Measurements from ENCODE around the gene IMPACT.

IMPACT gene

GRCh38 chr18:24479371-24479770 lies 52.9 kb downstream of the IMPACT start:
- DNase-seq (ENCODE audit: low read depth): no peak

GRCh38 chr18:24482821-24483220 lies 56.4 kb downstream of the IMPACT start:
- no peak for DNase-seq (ENCODE audit: low read depth)

DNA sequence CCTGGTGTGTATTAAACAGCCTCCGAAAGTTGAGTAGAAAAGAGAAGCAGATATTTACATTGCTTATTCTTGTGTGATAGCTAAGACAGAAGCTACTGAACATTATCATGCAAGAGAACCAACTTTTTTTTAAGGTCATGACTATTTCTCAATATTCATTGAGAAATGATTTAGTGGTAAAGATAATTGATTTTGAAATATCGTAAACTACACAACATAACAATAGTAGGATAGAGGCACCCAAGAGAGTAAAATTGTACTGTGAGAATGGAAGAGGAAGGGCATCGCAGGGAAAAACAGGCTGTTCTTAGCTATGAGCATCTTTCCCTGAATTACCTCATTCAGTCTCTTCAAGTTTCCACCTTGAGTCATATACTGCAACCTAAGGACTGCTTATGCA lies 59.2 kb downstream of the IMPACT start:
- no peak for DNase-seq (ENCODE audit: low read depth)

DNA sequence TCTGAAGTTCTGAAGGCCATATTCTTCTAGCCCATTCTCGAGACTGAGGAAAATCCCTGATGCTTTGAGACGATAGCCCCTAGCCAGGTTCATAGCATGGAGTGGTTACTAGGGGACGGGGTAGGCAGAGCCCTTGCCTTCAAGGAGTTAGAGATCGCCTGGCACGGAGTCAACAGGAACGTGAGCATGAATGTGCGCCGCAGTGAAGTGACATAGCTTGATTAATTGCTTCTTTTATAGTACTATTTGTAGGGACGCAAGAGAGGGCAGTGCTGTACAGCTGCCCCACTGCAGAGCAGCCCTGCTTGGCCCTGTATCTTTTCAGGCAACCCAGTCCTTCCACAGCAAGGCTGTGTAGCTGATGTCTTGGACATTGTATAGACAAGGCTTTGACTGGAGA lies 60.2 kb downstream of the IMPACT start:
- DNase-seq (ENCODE audit: low read depth): no peak

DNA sequence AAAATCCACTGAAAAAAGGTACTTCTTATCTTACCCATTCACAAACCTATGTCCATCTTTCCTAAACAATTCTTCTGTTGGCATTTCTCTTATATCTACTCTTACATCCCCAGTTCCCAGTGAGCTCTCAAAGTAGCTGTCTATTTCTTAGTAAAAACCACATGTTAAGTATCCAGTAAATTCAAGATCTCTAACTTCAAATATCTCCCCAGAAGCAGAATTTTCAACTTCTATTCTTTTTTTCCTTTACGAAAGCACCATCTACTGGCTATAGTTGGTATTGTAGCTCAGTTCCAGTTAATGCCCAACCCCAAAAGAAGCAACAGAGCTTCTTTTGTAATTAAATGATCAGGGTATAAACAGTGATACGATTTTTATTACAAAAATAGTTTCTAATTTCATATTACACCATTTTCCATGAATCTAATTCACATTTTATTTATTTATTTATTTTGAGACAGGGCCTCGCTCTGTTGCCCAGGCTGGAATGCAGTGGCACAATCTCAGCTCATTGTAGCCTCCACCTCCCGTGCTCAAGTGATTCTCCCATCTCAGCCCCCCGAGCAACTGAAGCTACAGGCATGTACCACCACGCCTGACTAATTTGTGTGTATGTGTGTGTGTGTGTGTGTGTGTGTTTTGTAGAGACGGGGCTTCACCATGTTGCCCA lies 62.5 kb downstream of the IMPACT start:
- DNase-seq (ENCODE audit: low read depth): no peak

DNA sequence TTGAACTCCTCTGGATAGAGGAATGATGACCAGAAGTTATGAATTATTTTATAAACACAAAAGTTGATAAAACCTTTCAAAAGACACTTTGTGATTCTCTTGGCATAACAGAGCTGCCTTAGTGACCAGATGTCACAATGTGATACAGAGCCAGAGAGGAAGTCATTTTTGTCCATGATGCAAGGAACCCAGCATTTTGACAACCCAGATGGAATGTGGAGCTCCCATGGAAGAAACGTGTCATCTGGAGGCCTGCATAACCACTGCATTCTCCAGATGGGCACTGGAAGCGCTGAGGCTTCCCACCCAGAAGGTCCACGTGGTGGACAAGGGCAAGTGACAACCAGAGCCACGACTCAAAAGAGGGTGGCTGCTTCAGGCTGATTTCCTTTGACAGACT lies 64.1 kb downstream of the IMPACT start:
- no peak for DNase-seq (ENCODE audit: low read depth)

GRCh38 chr18:24491927-24492834 lies 65.7 kb downstream of the IMPACT start:
- no peak for DNase-seq (ENCODE audit: low read depth)

- DNase-seq (ENCODE audit: low read depth): no peak
Observed at GRCh38 chr18:24494586-24494985, 68.1 kb downstream of the IMPACT start.

DNA sequence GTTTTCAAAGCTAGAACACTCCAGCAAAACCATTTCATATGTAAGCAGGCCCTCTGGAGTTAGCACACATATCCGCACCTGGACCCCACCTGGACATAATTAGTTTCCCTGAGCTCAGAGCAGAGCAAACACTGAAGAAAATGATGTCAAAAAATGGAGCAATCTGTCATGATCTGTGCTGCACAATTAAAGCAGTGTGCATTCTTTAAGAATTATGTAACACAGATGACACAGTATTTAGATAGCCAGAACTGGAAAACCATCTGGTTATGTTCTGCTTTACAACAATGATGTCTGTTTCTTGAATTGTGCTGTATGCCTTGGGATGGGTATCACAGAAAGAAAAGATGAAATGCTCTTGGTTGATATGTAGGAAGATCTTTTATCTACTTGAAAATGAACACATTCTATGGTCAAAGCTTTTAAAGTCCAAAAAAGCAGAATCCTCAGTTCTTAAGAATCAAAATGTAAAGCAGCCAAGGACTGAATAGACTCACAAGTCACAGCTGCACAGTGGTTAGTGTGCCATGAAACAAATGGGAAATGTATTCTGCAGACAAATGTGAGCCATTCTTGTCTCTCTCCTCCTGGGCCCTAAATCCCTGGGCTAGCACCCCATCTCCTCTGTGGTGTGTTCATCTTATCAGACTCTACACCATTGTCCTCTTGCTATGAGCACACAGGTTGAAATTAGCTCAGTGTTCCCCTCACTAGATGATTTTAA lies 70.7 kb downstream of the IMPACT start:
- DNase-seq (ENCODE audit: low read depth): no peak

GRCh38 chr18:24499814-24500213 lies 73.3 kb downstream of the IMPACT start:
- DNase-seq (ENCODE audit: low read depth): no peak

- no peak for DNase-seq (ENCODE audit: low read depth)
Observed at GRCh38 chr18:24500217-24500616, 73.7 kb downstream of the IMPACT start.

DNA sequence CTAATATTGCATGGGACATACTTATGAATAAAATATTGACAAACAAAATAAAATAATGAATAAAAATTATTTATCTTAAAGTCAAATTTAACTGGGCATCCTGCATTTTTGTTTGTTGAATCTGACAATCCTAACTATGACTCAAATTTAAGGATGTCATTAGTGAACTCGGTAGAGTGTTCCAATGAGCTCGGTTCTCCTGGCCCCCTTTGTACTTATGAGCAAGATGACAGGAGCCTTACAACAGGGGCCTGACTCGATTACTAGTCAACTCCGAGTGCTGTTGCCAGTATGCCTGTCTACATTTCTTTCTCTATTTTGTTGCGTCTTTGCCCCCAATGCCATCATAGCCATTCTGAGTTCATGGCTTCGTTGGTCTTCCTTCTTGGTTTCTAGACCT lies 74.3 kb downstream of the IMPACT start:
- no peak for DNase-seq (ENCODE audit: low read depth)

DNA sequence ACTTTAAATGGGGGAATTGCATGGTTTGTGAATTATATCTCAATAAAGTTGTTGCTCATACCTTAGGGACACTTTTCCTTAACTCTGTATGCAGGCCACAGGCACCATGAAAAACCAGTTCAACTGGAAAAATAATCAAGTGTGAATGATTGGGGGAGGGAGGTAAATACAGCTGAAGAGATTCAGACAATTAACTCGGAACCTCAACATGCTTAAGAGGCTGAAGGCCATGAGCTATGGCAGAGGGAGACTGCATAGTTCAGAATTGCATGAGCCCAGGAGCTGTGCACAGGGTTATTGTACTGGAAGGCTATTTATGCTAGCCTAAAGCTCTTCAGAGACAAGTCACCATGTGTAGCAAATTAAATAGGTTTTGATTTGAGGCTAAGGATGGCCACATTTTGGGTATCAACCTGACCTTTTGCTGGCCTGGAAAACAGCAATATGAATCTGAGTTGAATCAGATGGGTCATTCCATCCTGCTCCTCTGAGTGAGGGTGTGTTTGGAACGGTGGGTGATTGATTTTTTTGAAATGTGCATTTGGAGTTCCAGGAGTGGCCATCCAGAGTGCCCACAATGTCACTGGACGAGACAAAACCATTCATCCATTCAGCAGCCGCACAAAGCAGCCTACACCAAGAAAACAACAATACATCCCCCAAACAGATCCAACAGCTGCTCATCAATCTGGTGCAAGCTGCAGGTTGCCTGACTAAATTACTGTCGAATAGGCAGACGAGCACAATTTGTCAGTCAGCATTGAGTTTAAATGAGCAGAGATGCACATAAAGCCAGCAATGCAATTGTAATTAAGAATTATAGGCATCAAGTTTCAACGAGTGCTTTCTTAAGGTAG lies 76.4 kb downstream of the IMPACT start:
- no peak for DNase-seq (ENCODE audit: low read depth)

Data from stimulated activated CD4-positive, alpha-beta T cell treated with anti-CD3 and anti-CD28 coated beads, Interleukin-2, amount 100 ng/mL, for 4 hours (primary cell).